OCI-LY1 (cell line): ENCODE data around the gene OMP.

Experiments
- CTCF ChIP-seq: fragments of 200-600 bp; sonication (generic), shearing (Covaris generic); IDR thresholded peaks from 2 replicates; pipeline ENCODE4 v1.5.1; 2017; ENCODE audit warnings: mild to moderate bottlenecking, antibody characterized with exemption, low read length, moderate library complexity, mixed read lengths
- EZH2 ChIP-seq: fragments of 200-600 bp; sonication (generic), shearing (Covaris generic); IDR thresholded peaks from 2 replicates; pipeline ENCODE4 v1.8.0; 2017; ENCODE audit warnings: borderline replicate concordance, mixed run types, mild to moderate bottlenecking, antibody characterized with exemption, low read length, moderate library complexity, mixed read lengths

- TF ChIP-seq CTCF (no peak), EZH2 (no peak)
Observed at GRCh38 chr11:77108436-77108835, 5.8 kb downstream of the OMP start.
